ENCODE results near the gene RMND5B. TPM values are rescaled to one million over a fixed set of nuclear protein-coding genes. Genes with fewer than 3 reads are reported as not detected.
A peak's percentile ranks its signal among the peaks of the same experiment; 100 is the strongest.

Gene RMND5B
- total RNA-seq, 2 experiments from 2014 or later: 26.0 to 26.7 TPM

DNA sequence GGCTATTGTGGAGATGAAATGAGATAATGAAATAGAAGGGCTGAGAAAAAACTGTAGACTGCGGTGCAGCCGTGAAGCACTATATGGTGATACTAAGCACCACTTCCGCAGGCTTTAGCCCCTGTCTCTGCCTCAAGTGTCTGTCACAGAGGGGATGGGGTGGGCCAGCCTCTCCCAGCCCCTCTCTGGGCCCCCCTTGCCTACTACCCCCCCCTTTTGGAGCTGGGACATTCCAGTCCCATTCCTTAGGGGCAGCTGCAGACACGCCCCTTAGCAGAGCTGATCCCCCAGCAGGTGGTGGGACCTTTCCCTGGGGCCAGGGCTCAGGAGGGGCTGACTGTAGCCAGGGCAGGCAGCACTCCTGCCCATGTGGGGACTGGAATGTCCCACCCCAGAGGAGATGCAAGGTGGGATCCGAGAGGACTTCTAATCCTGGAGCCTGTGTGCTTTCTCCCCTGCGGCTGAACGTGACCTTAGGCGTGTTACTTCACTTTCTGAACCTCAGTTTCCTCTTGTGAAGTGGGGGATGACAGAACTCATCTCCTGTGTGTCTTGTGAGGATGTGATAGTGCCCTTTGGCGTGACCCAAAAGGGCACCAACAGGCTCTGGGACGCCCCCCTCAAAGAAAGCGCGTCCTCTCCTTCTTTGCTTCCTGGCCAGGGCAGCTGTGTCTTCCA lies 15.5 kb upstream of the RMND5B start:
- Mint-ChIP-seq H3K4me1 (ENCODE audit: low read depth) (peaks cover 31% of the 10 kb centered on the region), H3K27me3 (ENCODE audit: low read depth) (no peaks in the 10 kb centered on the region), H3K27ac (no peak overlapping the region), H3K36me3 (ENCODE audit: low read depth) (no peaks in the 10 kb centered on the region), H3K9me3 (no peaks in the 10 kb centered on the region), H3K4me3 (peak overlapping the region; percentile 88)
- DNase-seq: no peak
- CTCF ChIA-PET: interaction anchor here (1.5 to 3.4 kb wide), 2 partner anchors 8 to 39 kb away, joined by 4 to 12 read pairs; no protein-coding TSS in a partner anchor
- intact Hi-C loops (cut with micrococcal nuclease): no loop called here

DNA sequence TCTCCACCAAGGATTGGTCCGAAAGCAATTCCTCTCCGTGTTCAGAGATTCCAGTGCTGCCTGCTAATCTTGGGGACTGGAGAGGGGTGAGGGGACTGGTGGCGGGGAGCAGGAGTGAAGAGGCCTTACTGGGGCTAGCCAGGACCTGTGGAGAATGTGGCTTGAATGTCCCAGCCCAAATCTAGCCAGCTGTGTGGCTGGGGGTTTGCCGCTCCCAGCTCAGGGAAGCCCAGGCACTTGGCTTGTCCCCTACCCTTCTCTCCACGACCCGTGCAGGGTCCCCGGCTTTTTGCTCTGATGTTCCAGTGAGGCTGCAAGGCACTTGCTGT lies 15.0 kb upstream of the RMND5B start:
- no peak for DNase-seq
- Mint-ChIP-seq H3K4me3 (peak overlapping the region; percentile 3), H3K9me3 (no peaks in the 10 kb centered on the region), H3K4me1 (ENCODE audit: low read depth) (peaks cover 34% of the 10 kb centered on the region), H3K27me3 (ENCODE audit: low read depth) (no peaks in the 10 kb centered on the region), H3K36me3 (ENCODE audit: low read depth) (no peaks in the 10 kb centered on the region), H3K27ac (no peak overlapping the region)
- CTCF ChIA-PET: interaction anchor here (1.1 to 3.4 kb wide), 2 partner anchors 29 to 40 kb away, joined by 8 to 12 read pairs; no protein-coding TSS in a partner anchor
- intact Hi-C loops (cut with micrococcal nuclease): no loop called here

DNA sequence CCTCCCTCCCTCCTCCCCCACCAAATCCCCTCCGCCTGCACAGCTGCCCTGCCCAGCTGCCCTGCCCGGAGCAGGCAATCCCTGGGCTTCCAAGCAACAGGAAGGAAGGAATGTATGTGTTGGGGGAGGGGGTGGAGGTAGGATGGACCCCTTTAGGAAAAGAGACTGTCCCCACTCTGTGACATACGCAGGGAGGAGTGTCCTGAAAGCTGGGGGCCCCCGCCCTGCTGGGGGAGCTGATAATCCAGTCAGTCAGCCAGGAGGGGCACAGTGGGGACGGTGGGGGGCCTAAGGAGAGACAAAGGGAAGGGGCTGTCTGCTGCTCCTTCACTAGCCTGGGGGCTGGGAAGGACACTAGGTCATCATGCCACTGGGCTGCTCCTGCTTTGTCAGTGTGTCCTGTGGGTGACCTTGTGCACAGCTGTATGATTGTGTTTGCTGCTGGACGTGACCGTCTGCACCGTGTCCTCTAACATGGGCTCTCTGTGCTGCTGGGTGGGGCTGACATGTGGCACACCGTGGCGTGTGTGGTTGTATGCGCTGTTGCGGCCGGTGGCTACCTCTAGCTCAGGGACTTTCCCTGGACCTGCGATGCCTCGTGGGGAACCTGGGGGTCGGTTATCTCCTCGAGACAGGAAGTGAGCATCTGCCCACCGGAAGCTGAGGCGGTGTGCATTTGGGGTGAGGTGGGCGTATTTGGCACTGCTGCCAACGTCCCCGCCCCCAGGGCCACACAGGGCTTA lies 14.5 kb upstream of the RMND5B start:
- peaks cover 36% of the 10 kb centered on the region for H3K4me1 Mint-ChIP-seq (ENCODE audit: low read depth)
- no peaks in the 10 kb centered on the region for H3K36me3 Mint-ChIP-seq (ENCODE audit: low read depth)
- H3K9me3 Mint-ChIP-seq: no peaks in the 10 kb centered on the region
- no peak overlapping the region for H3K27ac Mint-ChIP-seq
- CTCF ChIA-PET: interaction anchor here (1.1 to 3.4 kb wide), 2 partner anchors 28 to 40 kb away, joined by 8 to 12 read pairs; no protein-coding TSS in a partner anchor
- no peaks in the 10 kb centered on the region for H3K27me3 Mint-ChIP-seq (ENCODE audit: low read depth)
- peak overlapping the region; percentile 44 for H3K4me3 Mint-ChIP-seq
- DNase-seq: peak; percentile 52
- intact Hi-C loops (cut with micrococcal nuclease): no loop called here

DNA sequence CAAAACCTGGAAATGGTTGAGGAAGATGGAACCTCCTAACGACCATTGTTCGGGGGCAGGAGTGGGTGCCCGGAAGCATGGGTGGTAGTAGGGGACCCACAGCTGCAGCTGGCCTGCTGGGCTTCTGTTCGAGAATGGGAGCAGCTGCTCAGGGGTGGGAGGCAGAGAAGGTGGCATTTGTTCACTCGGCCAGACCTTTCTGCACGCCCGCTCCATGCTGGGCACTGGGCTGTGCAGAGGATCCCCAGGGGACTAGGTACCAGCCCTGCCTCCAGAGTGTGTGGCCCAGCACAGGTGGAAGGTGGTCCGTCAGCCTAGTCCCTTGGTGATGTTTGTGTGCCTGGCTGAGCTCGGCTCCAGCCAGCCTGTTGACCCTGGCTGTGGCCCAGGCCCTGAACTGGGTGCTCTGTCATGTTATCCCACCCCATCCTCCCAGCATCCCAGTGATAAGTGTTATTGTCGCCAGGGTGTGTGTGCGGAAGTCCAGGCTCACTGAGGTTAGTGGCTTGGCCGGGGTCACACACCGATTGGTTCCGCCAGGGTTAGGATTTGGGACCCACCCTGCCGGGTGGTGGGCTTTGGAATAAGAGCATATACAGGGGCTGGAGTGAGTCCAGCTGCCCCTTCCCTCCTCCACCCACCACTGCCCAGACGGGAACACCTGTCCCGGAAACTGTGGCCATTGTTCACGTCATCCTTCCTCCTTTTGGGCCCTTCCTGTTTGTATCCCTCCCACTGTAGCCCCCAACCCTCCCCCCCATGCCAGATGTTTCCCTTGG lies 12.7 kb upstream of the RMND5B start:
- Mint-ChIP-seq H3K9me3 (no peaks in the 10 kb centered on the region), H3K4me3 (no peak overlapping the region), H3K27ac (no peak overlapping the region), H3K27me3 (ENCODE audit: low read depth) (no peaks in the 10 kb centered on the region), H3K4me1 (ENCODE audit: low read depth) (peaks cover 36% of the 10 kb centered on the region), H3K36me3 (ENCODE audit: low read depth) (no peaks in the 10 kb centered on the region)
- CTCF ChIA-PET: interaction anchor here (3.4 to 4.3 kb wide), 2 partner anchors 42 kb away, joined by 12 to 28 read pairs; no protein-coding TSS in a partner anchor
- intact Hi-C loops (cut with micrococcal nuclease): no loop called here
- DNase-seq: no peak

DNA sequence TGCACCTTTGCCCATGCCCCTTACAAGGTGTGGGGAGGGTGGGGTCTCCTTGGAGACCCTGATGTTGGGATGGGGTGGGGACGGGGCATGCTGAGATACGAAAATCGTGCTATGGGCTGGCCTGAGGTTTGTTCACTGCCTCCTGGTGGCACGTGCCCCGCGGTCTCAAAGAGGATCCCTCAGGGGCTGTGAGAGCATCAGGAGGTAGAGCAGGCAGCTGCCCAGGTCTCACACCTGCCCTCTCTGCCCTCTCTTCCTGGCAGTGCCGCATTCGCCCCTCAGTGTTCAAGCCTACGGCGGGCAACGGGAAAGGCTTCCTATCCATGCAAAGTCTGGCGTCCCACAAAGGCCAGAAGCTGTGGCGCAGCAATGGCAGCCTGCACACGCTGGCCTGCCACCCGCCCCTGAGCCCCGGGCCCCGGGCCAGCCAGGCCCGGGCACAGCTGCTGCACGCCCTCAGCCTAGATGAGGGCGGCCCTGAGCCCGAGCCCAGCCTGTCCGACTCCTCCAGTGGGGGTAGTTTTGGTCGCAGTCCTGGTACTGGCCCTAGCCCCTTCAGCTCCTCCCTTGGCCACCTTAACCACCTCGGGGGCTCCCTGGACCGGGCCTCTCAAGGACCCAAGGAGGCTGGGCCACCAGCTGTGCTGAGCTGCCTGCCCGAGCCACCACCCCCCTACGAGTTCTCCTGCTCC lies 10.8 kb upstream of the RMND5B start:
- no peaks in the 10 kb centered on the region for H3K9me3 Mint-ChIP-seq
- CTCF ChIA-PET: interaction anchor here (1.0 to 4.3 kb wide), 13 partner anchors 9 to 65 kb away, joined by 3 to 28 read pairs (median 6); no protein-coding TSS in a partner anchor
- peaks cover 27% of the 10 kb centered on the region for H3K4me1 Mint-ChIP-seq (ENCODE audit: low read depth)
- H3K27me3 Mint-ChIP-seq (ENCODE audit: low read depth): no peaks in the 10 kb centered on the region
- no peak overlapping the region for H3K27ac Mint-ChIP-seq
- H3K36me3 Mint-ChIP-seq (ENCODE audit: low read depth): no peaks in the 10 kb centered on the region
- intact Hi-C loops (cut with micrococcal nuclease): loop anchor here (2.0 kb wide), 1 partner anchor 45 kb away; no protein-coding TSS in a partner anchor
- H3K4me3 Mint-ChIP-seq: no peak overlapping the region
- DNase-seq: no peak

DNA sequence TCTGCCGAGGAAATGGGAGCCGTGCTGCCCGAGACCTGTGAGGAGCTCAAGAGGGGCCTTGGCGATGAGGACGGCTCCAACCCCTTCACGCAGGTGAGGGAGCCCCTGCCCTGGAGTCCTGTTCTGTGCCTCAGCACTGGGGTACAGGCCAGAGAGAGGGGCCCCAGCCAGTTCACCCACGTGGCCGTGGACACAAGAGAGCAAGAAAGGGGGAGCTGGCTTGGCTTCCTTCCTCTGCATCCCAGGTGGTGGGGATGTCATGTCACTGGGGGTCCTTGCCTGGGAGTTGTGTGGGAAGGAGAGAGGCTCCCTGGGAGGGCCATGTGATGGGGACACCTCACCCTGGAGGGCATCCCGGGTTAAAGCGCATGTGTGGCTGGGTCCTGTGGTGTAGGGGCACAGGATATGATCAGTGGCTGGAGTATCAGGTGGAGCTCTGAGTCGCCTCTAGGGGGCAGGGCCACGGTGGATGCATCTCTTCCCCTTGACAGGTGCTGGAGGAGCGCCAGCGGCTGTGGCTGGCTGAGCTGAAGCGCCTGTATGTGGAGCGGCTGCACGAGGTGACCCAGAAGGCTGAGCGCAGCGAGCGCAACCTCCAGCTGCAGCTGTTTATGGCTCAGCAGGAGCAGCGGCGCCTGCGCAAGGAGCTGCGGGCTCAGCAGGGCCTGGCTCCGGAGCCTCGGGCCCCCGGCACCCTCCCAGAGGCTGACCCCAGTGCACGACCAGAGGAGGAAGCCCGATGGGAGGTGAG lies 10.0 kb upstream of the RMND5B start:
- CTCF ChIA-PET: interaction anchor here (0.6 to 4.3 kb wide), 20 partner anchors 8 to 523 kb away, joined by 3 to 28 read pairs (median 4); no protein-coding TSS in a partner anchor
- Mint-ChIP-seq H3K36me3 (ENCODE audit: low read depth) (no peaks in the 10 kb centered on the region), H3K4me3 (no peak overlapping the region), H3K9me3 (no peaks in the 10 kb centered on the region), H3K27ac (no peak overlapping the region), H3K4me1 (ENCODE audit: low read depth) (peaks cover 22% of the 10 kb centered on the region), H3K27me3 (ENCODE audit: low read depth) (no peaks in the 10 kb centered on the region)
- intact Hi-C loops (cut with micrococcal nuclease): loop anchor here (1.0 to 2.0 kb wide), 4 partner anchors 7 to 44 kb away; partner anchors contain the start of gene N4BP3
- DNase-seq: peak; percentile 90

DNA sequence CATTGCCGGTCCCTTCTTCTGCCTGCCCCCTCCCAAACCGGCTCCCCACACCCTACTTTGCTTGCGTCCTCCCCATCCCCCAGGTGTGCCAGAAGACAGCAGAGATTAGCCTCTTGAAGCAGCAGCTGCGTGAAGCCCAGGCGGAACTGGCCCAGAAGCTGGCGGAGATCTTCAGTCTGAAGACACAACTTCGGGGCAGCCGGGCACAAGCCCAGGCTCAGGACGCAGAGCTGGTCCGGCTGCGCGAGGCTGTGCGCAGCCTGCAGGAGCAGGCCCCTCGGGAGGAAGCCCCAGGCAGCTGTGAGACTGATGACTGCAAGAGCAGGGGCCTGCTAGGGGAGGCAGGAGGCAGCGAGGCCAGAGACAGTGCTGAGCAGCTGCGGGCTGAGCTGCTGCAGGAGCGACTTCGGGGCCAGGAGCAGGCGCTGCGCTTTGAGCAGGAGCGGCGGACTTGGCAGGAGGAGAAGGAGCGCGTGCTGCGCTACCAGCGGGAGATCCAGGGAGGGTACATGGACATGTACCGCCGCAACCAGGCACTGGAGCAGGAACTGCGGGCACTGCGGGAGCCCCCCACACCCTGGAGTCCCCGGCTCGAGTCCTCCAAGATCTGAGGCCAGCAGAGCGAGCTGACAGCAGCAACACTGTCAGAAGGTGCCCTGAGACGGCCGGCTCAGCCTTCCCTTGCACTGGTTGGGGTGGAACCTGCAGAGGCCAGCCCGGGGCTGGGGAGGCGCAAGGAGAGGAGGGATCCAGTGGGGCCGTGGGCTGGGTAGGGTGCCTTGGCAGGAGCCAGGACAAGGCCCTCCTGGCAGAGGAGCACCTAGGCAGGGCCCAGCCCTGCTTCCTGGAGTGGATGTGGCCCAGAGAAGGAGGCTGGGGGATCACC lies 9.2 kb upstream of the RMND5B start:
- CTCF ChIA-PET: interaction anchor here (0.6 to 4.3 kb wide), 19 partner anchors 8 to 524 kb away, joined by 3 to 28 read pairs (median 4); no protein-coding TSS in a partner anchor
- no peak overlapping the region for H3K4me3 Mint-ChIP-seq
- DNase-seq: no peak
- H3K4me1 Mint-ChIP-seq (ENCODE audit: low read depth): peaks cover 13% of the 10 kb centered on the region
- no peaks in the 10 kb centered on the region for H3K9me3 Mint-ChIP-seq
- H3K27me3 Mint-ChIP-seq (ENCODE audit: low read depth): no peaks in the 10 kb centered on the region
- H3K27ac Mint-ChIP-seq: no peak overlapping the region
- H3K36me3 Mint-ChIP-seq (ENCODE audit: low read depth): no peaks in the 10 kb centered on the region
- intact Hi-C loops (cut with micrococcal nuclease): loop anchor here (1.0 to 2.0 kb wide), 4 partner anchors 8 to 43 kb away; partner anchors contain the start of gene N4BP3

DNA sequence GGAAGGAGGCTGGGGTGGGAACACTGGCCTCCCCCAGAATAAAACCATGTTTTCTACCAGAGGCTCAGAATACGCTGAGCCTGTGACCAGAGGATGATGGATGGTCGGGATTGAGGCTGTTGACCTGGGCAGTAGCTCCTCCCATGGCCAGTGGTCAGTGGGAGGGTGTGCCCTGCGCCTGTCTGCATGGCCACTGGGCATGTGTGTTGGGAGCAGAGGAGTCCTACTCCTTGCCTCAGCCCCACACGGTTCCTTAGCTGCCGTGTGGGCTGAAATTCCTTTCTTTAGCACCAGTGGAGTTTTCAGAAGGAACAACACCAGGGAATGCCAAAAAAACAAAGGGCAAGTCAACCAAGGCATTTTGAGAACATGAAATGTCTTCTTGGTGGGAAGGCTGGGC lies 8.5 kb upstream of the RMND5B start:
- no peak overlapping the region for H3K4me3 Mint-ChIP-seq
- H3K4me1 Mint-ChIP-seq (ENCODE audit: low read depth): peaks cover 9% of the 10 kb centered on the region
- CTCF ChIA-PET: interaction anchor here (1.3 to 4.3 kb wide), 2 partner anchors 8 to 47 kb away, joined by 4 to 28 read pairs; no protein-coding TSS in a partner anchor
- H3K27ac Mint-ChIP-seq: no peak overlapping the region
- H3K27me3 Mint-ChIP-seq (ENCODE audit: low read depth): no peaks in the 10 kb centered on the region
- intact Hi-C loops (cut with micrococcal nuclease): no loop called here
- no peaks in the 10 kb centered on the region for H3K36me3 Mint-ChIP-seq (ENCODE audit: low read depth)
- no peaks in the 10 kb centered on the region for H3K9me3 Mint-ChIP-seq
- DNase-seq: no peak

DNA sequence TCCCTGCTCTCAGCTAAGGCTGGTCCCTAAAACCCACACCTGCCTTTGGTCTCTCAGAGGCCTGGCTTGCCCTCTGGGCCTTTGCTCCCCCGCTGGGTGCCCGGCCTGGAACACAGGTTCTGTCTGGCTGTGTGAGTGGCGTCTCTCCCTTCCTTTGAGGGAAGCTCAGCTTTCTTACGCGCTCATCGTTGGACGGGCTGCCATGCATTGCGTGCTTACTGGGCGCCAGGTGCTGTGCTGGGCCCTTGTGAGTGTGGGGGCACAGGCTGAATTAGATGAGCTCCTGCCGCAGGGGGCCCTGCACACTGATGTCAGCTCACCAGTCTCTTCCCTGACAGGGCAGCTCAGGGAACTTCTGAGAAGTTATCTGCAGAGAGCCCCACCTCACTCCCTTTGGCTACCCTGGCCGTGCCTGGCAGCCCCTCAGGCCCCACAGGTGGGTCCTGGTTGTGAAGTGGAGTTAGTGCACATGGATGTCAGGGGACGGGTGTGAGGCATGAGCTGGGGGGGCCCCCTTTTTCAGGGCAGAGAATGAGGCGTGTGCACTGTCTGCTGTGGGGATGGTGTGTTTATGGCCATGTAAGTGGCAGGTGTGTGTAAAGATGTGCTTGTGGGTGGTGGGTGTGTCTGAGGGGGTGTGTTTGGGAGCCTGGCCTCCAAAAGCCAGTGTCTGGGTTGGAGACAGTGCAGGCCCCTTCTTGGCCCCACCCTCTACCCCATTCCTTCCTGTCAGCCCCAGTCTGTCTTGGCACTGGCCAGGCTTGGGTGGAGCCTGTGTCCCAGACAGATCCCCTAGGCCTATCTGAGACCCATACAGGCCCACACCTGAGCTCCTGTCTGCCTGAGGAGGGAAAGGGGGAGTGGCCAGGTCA lies 7.5 kb upstream of the RMND5B start:
- Mint-ChIP-seq H3K27ac (no peak overlapping the region), H3K4me3 (no peak overlapping the region), H3K36me3 (ENCODE audit: low read depth) (no peaks in the 10 kb centered on the region), H3K4me1 (ENCODE audit: low read depth) (peaks cover 9% of the 10 kb centered on the region), H3K27me3 (ENCODE audit: low read depth) (no peaks in the 10 kb centered on the region), H3K9me3 (no peaks in the 10 kb centered on the region)
- CTCF ChIA-PET: interaction anchor here (1.1 to 1.7 kb wide), 3 partner anchors 9 to 22 kb away, joined by 3 to 4 read pairs (median 3); no protein-coding TSS in a partner anchor
- no peak for DNase-seq
- intact Hi-C loops (cut with micrococcal nuclease): no loop called here
